KBM-7 (cell line): ENCODE results near the gene PATJ.

Experiments
- DNase-seq: peaks from one replicate; pipeline ENCODE4 v3.0.0-alpha.2; 2015
- in situ Hi-C: fragments of 300-500 bp; cut with MboI; formaldehyde crosslinking; loops from 2 replicates; pipeline ENCODE4 v1.14.3; 2020; ENCODE audit warnings: low sequenced_read_pairs, low pct_unique_long_range_greater_than_20kb, mixed read lengths

PATJ gene

GRCh38 chr1:62013264-62013663 is 271.0 kb downstream of the PATJ start:
- in situ Hi-C loops, result no loop called here
- DNase-seq, result no peak

- in situ Hi-C loops, result no loop called here
- no peak for DNase-seq
Measured at GRCh38 chr1:62022382-62022983, 280.2 kb downstream of the PATJ start.

GRCh38 chr1:62024690-62025089 is 282.4 kb downstream of the PATJ start:
- in situ Hi-C loops, result no loop called here
- DNase-seq, result no peak

- in situ Hi-C loops, result no loop called here
- DNase-seq, result no peak
Measured at GRCh38 chr1:62025154-62025553, 282.9 kb downstream of the PATJ start.

- no peak for DNase-seq
- in situ Hi-C loops, result no loop called here
Measured at GRCh38 chr1:62025892-62026291, 283.6 kb downstream of the PATJ start.

DNA sequence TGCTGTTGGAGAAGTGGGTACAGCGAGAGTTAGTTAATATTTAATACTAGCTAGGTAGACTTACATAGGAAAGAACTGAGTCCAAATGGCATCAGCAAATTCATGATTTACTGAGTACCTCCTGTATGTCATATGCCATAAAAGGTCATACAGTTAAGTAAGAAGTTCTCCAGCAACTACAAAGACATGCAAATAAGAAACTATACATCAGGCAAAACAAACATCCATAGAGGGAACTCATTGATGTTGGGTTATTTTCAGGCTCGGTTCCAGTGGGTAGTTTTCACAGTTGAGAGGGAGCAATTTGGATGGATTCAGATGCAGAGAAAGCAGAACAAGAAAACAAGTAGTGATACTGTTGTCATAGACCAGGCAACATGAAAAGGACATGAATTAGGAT is 287.4 kb downstream of the PATJ start:
- no peak for DNase-seq

GRCh38 chr1:62034790-62035189 is 292.5 kb downstream of the PATJ start:
- in situ Hi-C loops, result no loop called here
- DNase-seq, result no peak

More for the DNA sequence above, 287.4 kb downstream of the PATJ start:
- in situ Hi-C loops, result no loop called here

DNA sequence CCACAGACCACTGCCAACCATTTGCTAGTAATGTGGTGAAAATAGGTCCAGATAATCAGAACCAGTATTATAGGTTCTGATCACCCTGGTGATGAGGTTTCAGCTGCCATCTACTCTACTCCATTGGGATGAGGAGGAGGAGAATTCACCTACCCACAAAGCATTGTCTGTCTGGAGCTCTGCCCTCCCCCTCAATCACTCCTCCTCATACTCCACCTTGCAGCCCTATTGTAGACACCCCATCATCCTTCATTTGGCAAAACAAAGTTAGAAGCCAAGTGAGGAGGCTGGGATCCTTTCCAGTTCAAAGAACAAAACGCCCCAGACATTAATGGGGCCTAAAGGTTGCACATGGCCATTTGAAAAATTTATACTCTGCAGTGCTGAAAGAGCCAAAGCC is 295.0 kb downstream of the PATJ start:
- in situ Hi-C loops, result no loop called here
- DNase-seq, result no peak

DNA sequence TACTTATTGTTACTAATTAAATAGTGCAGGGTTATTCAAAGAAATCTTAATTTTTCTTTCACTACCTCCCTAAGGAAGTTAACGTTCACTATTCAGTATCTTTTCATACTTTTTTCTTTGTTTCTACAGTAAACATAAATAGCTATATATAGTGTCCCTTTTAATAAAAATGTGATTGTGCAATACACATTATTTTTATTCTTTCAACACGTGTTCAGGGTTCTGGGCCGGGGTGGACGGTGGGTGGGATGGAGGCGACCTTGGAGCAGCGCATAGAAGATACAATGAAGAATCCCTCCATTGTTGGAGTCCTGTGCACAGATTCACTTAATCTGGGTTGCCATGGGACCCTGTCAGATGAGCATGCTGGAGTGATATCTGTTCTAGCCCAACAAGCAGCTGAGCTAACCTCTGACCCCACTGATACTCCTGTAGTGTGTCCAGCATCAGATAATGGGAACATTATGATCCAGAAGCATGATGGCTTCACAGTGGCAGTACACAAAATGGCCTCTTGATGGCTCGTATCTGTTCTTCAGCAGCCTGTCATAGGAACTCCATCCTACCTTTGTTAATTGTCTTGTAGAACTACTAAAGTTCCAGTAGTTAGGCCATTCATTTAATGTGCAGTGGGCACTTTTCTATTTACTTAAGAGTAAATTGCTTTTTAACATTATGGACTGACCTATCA is 296.5 kb downstream of the PATJ start:
- DNase-seq, result no peak
- in situ Hi-C loops, result no loop called here

GRCh38 chr1:62040450-62040849 is 298.2 kb downstream of the PATJ start:
- in situ Hi-C loops, result no loop called here
- no peak for DNase-seq

GRCh38 chr1:62040973-62041372 is 298.7 kb downstream of the PATJ start:
- in situ Hi-C loops, result no loop called here

GRCh38 chr1:62043154-62043553 is 300.9 kb downstream of the PATJ start:
- in situ Hi-C loops, result no loop called here
- DNase-seq, result no peak

More at GRCh38 chr1:62040973-62041372, 298.7 kb downstream of the PATJ start:
- no peak for DNase-seq

- DNase-seq, result no peak
- in situ Hi-C loops, result no loop called here
Measured at GRCh38 chr1:62045574-62045973, 303.3 kb downstream of the PATJ start.

- DNase-seq, result no peak
- in situ Hi-C loops, result no loop called here
Measured at GRCh38 chr1:62046927-62047326, 304.6 kb downstream of the PATJ start.

- in situ Hi-C loops, result no loop called here
- DNase-seq, result no peak
Measured at GRCh38 chr1:62050165-62050564, 307.9 kb downstream of the PATJ start.

GRCh38 chr1:62052946-62053345 is 310.7 kb downstream of the PATJ start:
- DNase-seq, result no peak
- in situ Hi-C loops, result no loop called here

DNA sequence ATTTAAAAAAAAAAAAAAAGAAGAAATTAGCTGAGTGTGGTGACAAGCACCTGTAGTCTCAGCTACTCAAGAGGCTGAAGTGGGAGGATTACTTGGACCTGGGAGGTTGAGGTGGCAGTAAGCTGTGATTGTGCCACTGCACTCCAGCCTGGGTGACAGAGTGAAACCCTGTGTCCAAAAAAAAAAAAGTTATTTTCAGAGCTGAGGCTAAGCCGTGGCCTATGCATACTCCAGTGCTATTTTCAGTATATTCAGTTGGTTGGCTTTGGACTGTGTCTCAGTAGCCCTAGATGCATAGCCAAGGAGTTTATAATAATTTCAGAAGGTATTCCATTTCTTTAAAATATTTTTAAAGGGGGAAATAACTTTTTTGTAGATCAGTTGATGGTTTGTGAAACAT is 311.9 kb downstream of the PATJ start:
- in situ Hi-C loops, result no loop called here
- DNase-seq, result no peak

- no peak for DNase-seq
- in situ Hi-C loops, result no loop called here
Measured at GRCh38 chr1:62057230-62057629, 314.9 kb downstream of the PATJ start.

DNA sequence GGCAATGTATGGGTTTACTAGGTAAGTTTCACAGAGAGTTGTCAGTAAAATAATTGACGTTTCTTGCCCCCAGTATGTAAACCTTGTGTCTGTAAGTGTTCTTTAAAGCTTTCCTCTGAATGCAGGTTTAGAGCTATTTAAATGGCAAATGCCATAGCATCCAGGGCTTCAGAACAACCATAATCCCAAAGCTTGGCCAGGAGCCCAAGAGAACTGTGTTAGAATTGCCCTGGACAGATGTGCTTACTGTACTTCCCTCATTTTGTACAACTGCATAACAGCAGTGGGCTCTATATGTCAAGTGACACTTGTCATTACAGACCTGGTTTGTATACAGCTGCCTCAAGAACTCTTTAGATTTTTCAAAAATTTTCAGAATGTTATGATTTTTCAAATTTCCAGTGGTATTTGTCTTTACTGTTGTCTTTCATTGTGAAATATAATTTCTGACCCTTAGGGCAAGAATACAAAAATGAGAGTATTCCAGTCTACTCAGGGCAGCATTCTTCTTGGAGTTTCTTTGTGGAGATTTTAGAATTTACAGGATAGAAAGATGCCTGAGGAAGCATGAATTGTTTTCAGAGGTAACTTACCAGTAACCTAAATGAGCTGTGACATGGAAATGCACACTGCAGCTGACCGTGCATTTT is 315.5 kb downstream of the PATJ start:
- no peak for DNase-seq
- in situ Hi-C loops, result no loop called here

DNA sequence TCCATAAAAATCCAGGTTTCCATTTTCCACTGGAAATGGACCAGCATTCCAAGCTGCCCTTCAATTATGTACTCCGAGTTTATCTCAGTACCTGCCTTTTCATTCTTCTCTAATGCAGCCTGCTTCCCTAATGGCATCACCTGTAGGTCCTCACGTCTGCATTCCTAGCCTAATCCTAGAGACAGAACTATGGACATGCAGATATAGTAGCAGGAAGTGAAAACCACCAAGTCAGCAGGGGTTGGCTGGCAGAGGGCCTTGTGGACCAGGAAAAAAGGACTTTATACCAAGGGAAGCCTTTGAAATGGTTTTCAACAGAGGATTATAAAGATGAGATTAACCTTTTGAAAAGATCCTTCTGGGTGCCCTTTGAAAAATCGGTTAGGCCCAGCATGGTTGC is 316.7 kb downstream of the PATJ start:
- DNase-seq, result no peak
- in situ Hi-C loops, result no loop called here

- DNase-seq, result no peak
- in situ Hi-C loops, result no loop called here
Measured at GRCh38 chr1:62062087-62062486, 319.8 kb downstream of the PATJ start.
